Measurements from ENCODE around the gene TRIM27. TPM values are rescaled to one million over a fixed set of nuclear protein-coding genes. Genes with fewer than 3 reads are reported as not detected.
"Not testable (repeated sequence)": the region's sequence is repeated elsewhere in the genome, so short reads cannot be mapped to it uniquely, and the experiment has no call there.

TRIM27 gene
- total RNA-seq, 1 experiment from 2014 or later = 87.8 TPM

- H4K20me1 ChIP-seq (ENCODE audit: insufficient read depth, low read depth, low read length); H3K4me3 ChIP-seq (ENCODE audit: low read length); H3K79me2 ChIP-seq (ENCODE audit: low read length); H3K27ac ChIP-seq (ENCODE audit: low read length); H3K36me3 ChIP-seq (ENCODE audit: insufficient read depth, low read length); H3K4me1 ChIP-seq (ENCODE audit: low read length); H3K4me2 ChIP-seq (ENCODE audit: low read depth, low read length, poor library complexity, severe bottlenecking); H2AFZ ChIP-seq (ENCODE audit: low read length); H3K9ac ChIP-seq (ENCODE audit: low read length); DNase-seq; H3K9me3 ChIP-seq (ENCODE audit: low read length); H3K9me2 ChIP-seq (replicated peaks; ENCODE audit: insufficient read depth, low read length); H3K27me3 ChIP-seq (ENCODE audit: low read length): not testable (repeated sequence)
Observed at GRCh38 chr6:28957795-28958314, 34.1 kb upstream of the TRIM27 start.

DNA sequence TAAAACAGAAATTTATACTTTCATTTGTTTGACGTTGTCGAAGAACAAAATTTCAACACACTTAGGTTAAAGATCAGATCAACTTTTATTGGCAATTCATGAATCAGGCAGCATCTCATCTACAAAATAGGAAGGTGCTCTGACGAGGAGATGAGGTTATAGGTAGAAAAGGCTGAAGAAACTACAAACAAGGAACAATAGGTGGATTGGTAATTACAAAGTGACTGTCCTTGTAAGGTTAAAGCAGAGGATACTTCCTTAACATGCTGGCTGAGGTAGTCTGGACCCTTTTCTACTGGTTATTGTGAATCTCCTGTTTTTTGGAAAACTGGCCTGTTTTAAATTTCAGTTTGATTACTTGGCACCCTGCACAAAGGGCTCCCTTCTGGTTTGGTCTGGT, 32.5 kb upstream of the TRIM27 start:
- Histone ChIP-seq H3K9ac (ENCODE audit: low read length) (no peak overlapping the region), H2AFZ (ENCODE audit: low read length) (no peak overlapping the region), H3K4me3 (ENCODE audit: low read length) (no peak overlapping the region), H3K9me3 (ENCODE audit: low read length) (no peaks in the 10 kb centered on the region), H3K36me3 (ENCODE audit: insufficient read depth, low read length) (no peaks in the 10 kb centered on the region), H3K79me2 (ENCODE audit: low read length) (no peaks in the 10 kb centered on the region), H3K27me3 (ENCODE audit: low read length) (no peaks in the 10 kb centered on the region), H4K20me1 (ENCODE audit: insufficient read depth, low read depth, low read length) (no peaks in the 10 kb centered on the region), H3K4me1 (ENCODE audit: low read length) (peaks cover 7% of the 10 kb centered on the region; the same call in 1 of the 2 replicates), H3K27ac (ENCODE audit: low read length) (no peak overlapping the region), H3K9me2 (replicated peaks; ENCODE audit: insufficient read depth, low read length) (no peaks in the 10 kb centered on the region), H3K4me2 (ENCODE audit: low read depth, low read length, poor library complexity, severe bottlenecking) (no peak overlapping the region)
- DNase-seq = no peak

DNA sequence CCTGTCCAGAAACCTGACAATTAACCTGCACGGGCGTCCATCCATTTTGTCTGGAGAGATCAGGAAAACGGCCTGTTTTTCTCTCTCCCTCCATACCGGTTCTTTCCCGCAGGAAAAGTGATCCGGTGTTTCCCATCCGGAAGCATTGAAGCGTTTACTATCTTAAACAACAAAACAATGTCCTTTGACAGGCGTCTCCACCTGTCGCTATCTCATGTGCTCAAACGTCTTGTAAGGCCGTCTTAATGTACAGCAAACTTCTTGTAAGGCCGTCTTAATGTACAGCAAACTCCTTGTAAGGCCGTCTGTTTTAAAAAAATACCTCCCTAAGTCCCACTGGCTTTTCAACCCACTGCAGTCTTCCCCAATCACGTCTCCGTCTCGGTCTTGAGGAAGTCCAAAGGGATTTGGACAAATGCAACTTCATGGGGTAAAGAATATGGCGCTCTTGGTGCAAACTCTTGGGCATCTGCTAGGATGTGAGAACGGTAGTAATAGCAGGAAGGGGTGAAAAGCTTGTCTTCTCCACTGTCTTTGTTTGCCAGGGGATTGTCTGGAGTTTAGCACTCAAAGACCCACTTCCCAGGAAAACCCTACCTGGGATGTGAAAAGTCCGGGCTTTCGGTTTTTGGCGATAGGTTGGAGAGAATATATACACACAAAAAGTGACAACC, 29.9 kb upstream of the TRIM27 start:
- no peaks in the 10 kb centered on the region for H3K9me3 ChIP-seq (ENCODE audit: low read length)
- H3K4me3 ChIP-seq (ENCODE audit: low read length) = peak overlapping the region; percentile 25; the same call in 1 of the 2 replicates
- H3K9ac ChIP-seq (ENCODE audit: low read length) = no peak overlapping the region
- H3K79me2 ChIP-seq (ENCODE audit: low read length) = no peaks in the 10 kb centered on the region
- H3K27ac ChIP-seq (ENCODE audit: low read length) = no peak overlapping the region
- no peaks in the 10 kb centered on the region for H3K36me3 ChIP-seq (ENCODE audit: insufficient read depth, low read length)
- H3K4me2 ChIP-seq (ENCODE audit: low read depth, low read length, poor library complexity, severe bottlenecking) = peak overlapping the region; percentile 46
- no peak overlapping the region for H2AFZ ChIP-seq (ENCODE audit: low read length)
- no peaks in the 10 kb centered on the region for H3K9me2 ChIP-seq (replicated peaks; ENCODE audit: insufficient read depth, low read length)
- no peak for DNase-seq
- H4K20me1 ChIP-seq (ENCODE audit: insufficient read depth, low read depth, low read length) = no peaks in the 10 kb centered on the region
- peaks cover 7% of the 10 kb centered on the region; the same call in 1 of the 2 replicates for H3K4me1 ChIP-seq (ENCODE audit: low read length)
- no peaks in the 10 kb centered on the region for H3K27me3 ChIP-seq (ENCODE audit: low read length)

DNA sequence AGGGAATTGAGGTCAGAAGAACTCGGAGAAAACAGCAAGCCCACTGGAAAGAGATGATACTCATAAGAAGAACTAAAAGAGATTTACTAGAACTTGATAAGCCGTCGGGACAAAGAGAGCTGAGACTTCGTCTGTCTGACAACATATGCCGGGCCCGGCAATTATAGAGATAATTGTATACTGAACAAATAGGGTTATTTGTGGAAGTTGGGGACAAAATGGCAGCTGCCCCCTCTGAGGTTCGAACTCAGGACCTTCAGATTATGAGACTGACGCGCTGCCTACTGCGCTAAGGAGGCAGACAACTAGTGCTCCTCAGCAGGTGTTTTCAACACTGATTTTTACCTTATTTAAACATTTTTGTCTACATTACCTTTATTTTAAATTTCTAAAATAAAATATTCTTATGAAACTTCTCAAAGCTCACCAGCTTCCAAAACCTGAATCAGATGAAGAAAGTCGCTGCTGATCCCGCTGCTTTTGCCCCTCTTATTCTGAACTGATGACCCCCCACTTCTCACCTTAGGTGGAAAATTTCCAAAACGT, 29.3 kb upstream of the TRIM27 start:
- Histone ChIP-seq H3K9ac (ENCODE audit: low read length) (no peak overlapping the region), H4K20me1 (ENCODE audit: insufficient read depth, low read depth, low read length) (no peaks in the 10 kb centered on the region), H3K9me2 (replicated peaks; ENCODE audit: insufficient read depth, low read length) (no peaks in the 10 kb centered on the region), H3K27me3 (ENCODE audit: low read length) (no peaks in the 10 kb centered on the region), H3K4me1 (ENCODE audit: low read length) (peaks cover 7% of the 10 kb centered on the region; the same call in 1 of the 2 replicates), H3K4me3 (ENCODE audit: low read length) (peak overlapping the region; percentile 25; the same call in 1 of the 2 replicates), H3K4me2 (ENCODE audit: low read depth, low read length, poor library complexity, severe bottlenecking) (peak overlapping the region; percentile 46), H3K79me2 (ENCODE audit: low read length) (no peaks in the 10 kb centered on the region), H2AFZ (ENCODE audit: low read length) (no peak overlapping the region), H3K27ac (ENCODE audit: low read length) (no peak overlapping the region), H3K36me3 (ENCODE audit: insufficient read depth, low read length) (no peaks in the 10 kb centered on the region), H3K9me3 (ENCODE audit: low read length) (no peaks in the 10 kb centered on the region)
- DNase-seq = peak; percentile 88

DNA sequence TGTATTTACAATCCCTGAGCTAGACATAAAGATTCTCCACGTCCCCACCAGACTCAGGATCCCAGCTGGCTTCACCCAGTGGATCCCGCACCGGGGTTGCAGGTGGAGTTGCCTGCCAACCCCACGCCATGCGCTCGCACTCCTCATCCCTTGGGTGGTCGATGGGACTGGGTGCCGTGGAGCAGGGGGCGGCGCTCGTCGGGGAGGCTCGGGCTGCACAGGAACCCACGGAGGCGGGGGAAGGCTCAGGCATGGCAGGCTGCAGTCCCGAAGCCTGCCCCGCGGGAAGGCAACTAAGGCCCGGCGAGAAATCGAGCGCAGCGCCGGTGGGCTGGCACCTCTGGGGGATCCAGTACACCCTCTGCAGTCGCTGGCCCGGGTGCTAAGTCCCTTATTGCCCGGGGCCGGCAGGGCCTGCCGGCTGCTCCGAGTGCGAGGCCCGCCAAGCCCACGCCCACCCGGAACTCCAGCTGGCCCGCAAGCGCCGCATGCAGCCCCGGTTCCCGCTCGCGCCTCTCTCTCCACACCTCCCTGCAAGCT, 25.9 kb upstream of the TRIM27 start:
- not testable (repeated sequence) for H3K27me3 ChIP-seq (ENCODE audit: low read length); H3K9me2 ChIP-seq (replicated peaks; ENCODE audit: insufficient read depth, low read length); DNase-seq; H3K4me3 ChIP-seq (ENCODE audit: low read length); H3K36me3 ChIP-seq (ENCODE audit: insufficient read depth, low read length); H3K27ac ChIP-seq (ENCODE audit: low read length); H3K4me1 ChIP-seq (ENCODE audit: low read length); H2AFZ ChIP-seq (ENCODE audit: low read length); H4K20me1 ChIP-seq (ENCODE audit: insufficient read depth, low read depth, low read length); H3K9ac ChIP-seq (ENCODE audit: low read length); H3K4me2 ChIP-seq (ENCODE audit: low read depth, low read length, poor library complexity, severe bottlenecking); H3K9me3 ChIP-seq (ENCODE audit: low read length); H3K79me2 ChIP-seq (ENCODE audit: low read length)

DNA sequence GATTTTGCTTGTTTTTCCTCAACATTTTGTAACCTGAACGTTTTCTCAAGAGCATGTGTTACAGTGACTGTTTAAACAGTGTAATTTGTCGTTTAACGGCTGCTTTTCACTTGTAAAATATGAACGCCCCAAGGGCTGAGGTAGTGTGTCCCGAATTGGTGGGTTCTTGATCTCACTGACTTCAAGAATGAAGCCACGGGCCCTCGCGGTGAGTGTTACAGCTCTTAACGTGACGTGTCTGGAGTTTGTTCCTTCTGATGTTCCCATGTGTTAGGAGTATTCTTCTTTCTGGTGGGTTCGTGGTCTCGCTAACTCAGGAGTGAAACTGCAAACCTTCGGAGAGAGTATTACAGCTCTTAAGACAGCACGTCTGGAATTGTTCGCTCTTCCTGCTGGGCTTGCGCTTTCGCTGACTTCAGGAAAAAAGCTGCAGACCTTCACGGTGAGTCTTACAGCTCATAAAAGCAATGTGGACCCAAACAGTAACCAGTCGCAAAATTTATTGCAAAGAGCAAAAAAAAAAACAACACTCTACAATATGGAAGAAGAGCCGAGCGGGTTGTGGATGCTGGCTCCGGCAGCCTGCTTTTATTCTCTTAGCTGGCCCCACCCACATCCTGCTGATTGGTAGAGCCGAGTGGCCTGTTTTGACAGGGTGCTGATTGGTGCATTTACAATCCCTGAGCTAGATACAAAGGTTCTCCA, 25.1 kb upstream of the TRIM27 start:
- Histone ChIP-seq H4K20me1 (ENCODE audit: insufficient read depth, low read depth, low read length) (no peaks in the 10 kb centered on the region), H3K36me3 (ENCODE audit: insufficient read depth, low read length) (no peaks in the 10 kb centered on the region), H2AFZ (ENCODE audit: low read length) (no peak overlapping the region), H3K9me2 (replicated peaks; ENCODE audit: insufficient read depth, low read length) (no peaks in the 10 kb centered on the region), H3K79me2 (ENCODE audit: low read length) (no peaks in the 10 kb centered on the region), H3K9me3 (ENCODE audit: low read length) (no peaks in the 10 kb centered on the region), H3K4me3 (ENCODE audit: low read length) (no peak overlapping the region), H3K27ac (ENCODE audit: low read length) (no peak overlapping the region), H3K4me2 (ENCODE audit: low read depth, low read length, poor library complexity, severe bottlenecking) (no peak overlapping the region), H3K9ac (ENCODE audit: low read length) (no peak overlapping the region), H3K27me3 (ENCODE audit: low read length) (no peaks in the 10 kb centered on the region), H3K4me1 (ENCODE audit: low read length) (peaks cover 11% of the 10 kb centered on the region)
- DNase-seq = no peak

- Histone ChIP-seq H3K27ac (ENCODE audit: low read length) (no peak overlapping the region), H3K4me1 (ENCODE audit: low read length) (peaks cover 17% of the 10 kb centered on the region), H4K20me1 (ENCODE audit: insufficient read depth, low read depth, low read length) (no peaks in the 10 kb centered on the region), H3K9me2 (replicated peaks; ENCODE audit: insufficient read depth, low read length) (no peaks in the 10 kb centered on the region), H2AFZ (ENCODE audit: low read length) (no peak overlapping the region), H3K4me3 (ENCODE audit: low read length) (no peak overlapping the region), H3K9me3 (ENCODE audit: low read length) (no peaks in the 10 kb centered on the region), H3K4me2 (ENCODE audit: low read depth, low read length, poor library complexity, severe bottlenecking) (no peak overlapping the region), H3K27me3 (ENCODE audit: low read length) (no peaks in the 10 kb centered on the region), H3K36me3 (ENCODE audit: insufficient read depth, low read length) (no peaks in the 10 kb centered on the region), H3K79me2 (ENCODE audit: low read length) (no peaks in the 10 kb centered on the region), H3K9ac (ENCODE audit: low read length) (no peak overlapping the region)
- no peak for DNase-seq
Observed at GRCh38 chr6:28947831-28948270, 24.1 kb upstream of the TRIM27 start.
